ENCODE data around the gene ACOT12.

Gene ACOT12

GRCh38 chr5:81428446-81428845 lies 34.5 kb upstream of the ACOT12 start:
- no peak overlapping the region for H3K27ac ChIP-seq

DNA sequence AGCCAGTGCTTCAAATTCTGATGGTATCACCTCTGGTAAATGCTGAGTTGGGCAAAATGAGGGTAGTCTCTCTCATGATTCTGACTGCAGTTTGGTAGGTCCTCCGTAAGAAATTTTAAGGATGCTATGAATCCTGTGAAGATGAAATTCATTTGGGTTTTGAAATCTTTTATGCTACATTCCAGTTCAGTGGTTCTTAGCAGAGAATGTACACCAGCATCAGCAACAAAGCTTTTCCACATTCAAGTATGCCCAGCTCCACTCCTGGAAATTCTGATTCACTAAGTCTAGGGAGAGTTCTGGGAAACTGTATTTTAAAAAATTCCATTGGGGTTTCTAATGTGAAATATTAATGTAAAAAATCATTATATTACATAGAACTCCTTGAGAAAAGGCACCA lies 33.6 kb upstream of the ACOT12 start:
- DNase-seq, result no peak
- Histone ChIP-seq H3K9me3 (ENCODE audit: severe bottlenecking) (no peaks in the 10 kb centered on the region), H3K4me3 (ENCODE audit: low read depth, low read length) (no peak overlapping the region), H3K27me3 (ENCODE audit: insufficient read depth, low read depth, severe bottlenecking) (no peaks in the 10 kb centered on the region), H3K27ac (no peak overlapping the region), H3K36me3 (no peaks in the 10 kb centered on the region)
- no peak for TF ChIP-seq CTCF (IDR thresholded peaks at IDR 0.05; ENCODE audit: low read depth, low read length)

More at GRCh38 chr5:81428446-81428845, 34.5 kb upstream of the ACOT12 start:
- Histone ChIP-seq H3K36me3 (no peaks in the 10 kb centered on the region), H3K27me3 (ENCODE audit: insufficient read depth, low read depth, severe bottlenecking) (no peaks in the 10 kb centered on the region), H3K4me3 (ENCODE audit: low read depth, low read length) (no peak overlapping the region), H3K9me3 (ENCODE audit: severe bottlenecking) (no peaks in the 10 kb centered on the region)
- DNase-seq, result no peak
- TF ChIP-seq CTCF (IDR thresholded peaks at IDR 0.05; ENCODE audit: low read depth, low read length), result no peak

DNA sequence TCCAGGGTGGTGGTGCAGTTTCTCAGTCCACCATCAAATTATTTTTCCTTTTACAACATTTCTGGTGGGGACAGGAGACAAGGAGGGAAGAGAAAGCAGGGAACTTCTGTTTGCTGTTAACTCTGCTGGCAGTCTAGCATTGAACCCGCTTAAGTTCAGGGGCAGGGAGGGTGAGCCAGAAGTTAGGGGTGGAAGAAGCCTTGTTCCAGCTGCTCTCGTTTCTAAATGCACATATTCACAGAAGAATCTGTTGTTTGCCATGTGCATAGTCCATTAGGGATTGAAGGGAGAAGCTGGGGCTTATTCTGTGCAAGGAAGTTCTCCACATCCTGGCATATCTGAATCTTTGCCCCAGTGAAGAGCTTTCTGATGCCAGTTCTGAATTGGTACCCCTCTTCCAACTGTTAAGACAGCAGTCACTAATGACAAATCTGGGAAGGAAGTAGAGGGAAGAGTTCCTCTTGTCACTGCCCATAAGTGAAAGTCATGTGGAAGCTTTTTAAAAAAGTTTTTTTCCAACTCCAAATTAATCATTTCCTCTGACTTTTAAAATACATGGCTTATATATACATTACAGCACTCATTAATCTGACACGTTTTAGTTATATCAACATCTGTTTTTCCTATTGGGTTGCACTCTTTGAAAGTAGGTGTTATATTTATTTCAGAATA lies 32.6 kb upstream of the ACOT12 start:
- TF ChIP-seq CTCF (IDR thresholded peaks at IDR 0.05; ENCODE audit: low read depth, low read length), result no peak
- no peak for DNase-seq
- H3K4me3 ChIP-seq (ENCODE audit: low read depth, low read length), result no peak overlapping the region
- no peaks in the 10 kb centered on the region for H3K27me3 ChIP-seq (ENCODE audit: insufficient read depth, low read depth, severe bottlenecking)
- H3K36me3 ChIP-seq, result no peaks in the 10 kb centered on the region
- no peaks in the 10 kb centered on the region for H3K9me3 ChIP-seq (ENCODE audit: severe bottlenecking)
- H3K27ac ChIP-seq, result no peak overlapping the region

DNA sequence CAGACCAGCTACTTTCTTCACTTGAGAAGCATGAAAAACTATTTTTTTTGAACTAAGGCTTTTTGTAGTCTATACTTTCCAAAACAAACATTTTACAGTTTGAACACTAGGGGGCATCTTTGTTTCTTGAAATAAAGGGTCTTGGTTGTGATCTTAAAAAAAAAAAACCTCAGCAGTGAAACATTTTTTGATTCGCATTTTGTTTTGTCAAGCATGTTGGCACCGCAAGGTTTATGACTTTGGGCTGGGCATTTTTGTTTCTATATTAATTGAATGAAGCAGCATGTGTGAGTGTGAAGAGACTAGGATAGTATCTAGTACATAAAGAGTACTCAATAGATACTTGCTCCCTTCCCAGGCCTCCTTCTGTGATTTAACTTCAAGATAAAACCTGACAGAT lies 31.6 kb upstream of the ACOT12 start:
- Histone ChIP-seq H3K4me3 (ENCODE audit: low read depth, low read length) (no peak overlapping the region), H3K36me3 (no peaks in the 10 kb centered on the region), H3K27ac (no peak overlapping the region), H3K27me3 (ENCODE audit: insufficient read depth, low read depth, severe bottlenecking) (no peaks in the 10 kb centered on the region), H3K9me3 (ENCODE audit: severe bottlenecking) (no peaks in the 10 kb centered on the region)
- 0 out of 2 replicates have a peak, but pooled peaks have one; percentile 2 for TF ChIP-seq CTCF (IDR thresholded peaks at IDR 0.05; ENCODE audit: low read depth, low read length)
- DNase-seq, result no peak

GRCh38 chr5:81424728-81425127 lies 30.8 kb upstream of the ACOT12 start:
- Histone ChIP-seq H3K9me3 (ENCODE audit: severe bottlenecking) (no peaks in the 10 kb centered on the region), H3K27ac (no peak overlapping the region), H3K36me3 (no peaks in the 10 kb centered on the region; the same call in 1 of the 2 replicates), H3K4me3 (ENCODE audit: low read depth, low read length) (no peak overlapping the region), H3K27me3 (ENCODE audit: insufficient read depth, low read depth, severe bottlenecking) (no peaks in the 10 kb centered on the region)
- no peak for DNase-seq
- TF ChIP-seq CTCF (IDR thresholded peaks at IDR 0.05; ENCODE audit: low read depth, low read length), result no peak

DNA sequence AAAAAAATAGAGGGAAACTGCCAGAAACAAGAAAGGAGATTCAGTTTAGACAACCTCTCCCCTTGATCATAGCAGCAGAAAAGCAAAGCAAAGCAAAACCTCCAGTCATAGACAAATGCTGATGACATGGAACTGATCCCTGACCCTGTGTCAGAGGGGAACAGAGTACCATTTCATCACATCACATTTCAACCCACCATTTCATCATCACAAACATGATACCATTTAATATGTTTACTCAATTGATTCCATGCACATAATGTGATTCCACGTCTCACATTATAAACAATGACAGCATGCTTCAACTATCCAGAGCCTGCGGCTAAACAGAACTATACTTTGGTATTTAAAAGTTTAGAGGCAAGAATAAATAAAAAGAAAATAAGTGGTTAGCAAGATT lies 28.7 kb upstream of the ACOT12 start:
- Histone ChIP-seq H3K4me3 (ENCODE audit: low read depth, low read length) (no peak overlapping the region), H3K9me3 (ENCODE audit: severe bottlenecking) (no peaks in the 10 kb centered on the region), H3K36me3 (no peaks in the 10 kb centered on the region; the same call in 1 of the 2 replicates), H3K27ac (no peak overlapping the region), H3K27me3 (ENCODE audit: insufficient read depth, low read depth, severe bottlenecking) (no peaks in the 10 kb centered on the region)
- no peak for DNase-seq
- no peak for TF ChIP-seq CTCF (IDR thresholded peaks at IDR 0.05; ENCODE audit: low read depth, low read length)

Measured in WERI-Rb-1 (cell line).